Fibroblast of the aortic adventitia (primary cell): ENCODE results near the gene CWF19L2. TPM values are rescaled to one million over a fixed set of nuclear protein-coding genes. Genes with fewer than 3 reads are reported as not detected.

Source experiments
- DNase-seq: peaks from one replicate; pipeline ENCODE4 v3.0.0-alpha.2; 2010; ENCODE audit warnings: low read depth
- H3K4me3 ChIP-seq: 2 replicates; pipeline ENCODE4 v1.5.1; 2011; ENCODE audit warnings: low read depth, mild to moderate bottlenecking, control low read depth, low read length, moderate library complexity
- CTCF ChIP-seq: IDR thresholded peaks from 2 replicates; pipeline ENCODE4 v1.5.1; 2011; ENCODE audit warnings: mild to moderate bottlenecking, low read length, control low read depth, inconsistent platforms; ENCODE audit not compliant: insufficient read depth
- total RNA-seq: library from RNA; depleted of rRNA; stranded (reverse); fragments of >200 nt; gene quantifications from 2 replicates; pipeline ENCODE4 v1.2.3, GENCODE V29; 2012; ENCODE audit warnings: low replicate concordance

The CWF19L2 gene
- total RNA-seq, 1 donor: 15.1 TPM

- no peak for DNase-seq
- no peak overlapping the region for H3K4me3 ChIP-seq
- no peak for TF ChIP-seq CTCF
Observed at GRCh38 chr11:107439586-107440167, 17.9 kb downstream of the CWF19L2 start.

- no peak for DNase-seq
- no peak overlapping the region for H3K4me3 ChIP-seq
- TF ChIP-seq CTCF: no peak
Observed at GRCh38 chr11:107438148-107438547, 19.5 kb downstream of the CWF19L2 start.

- DNase-seq: no peak
- TF ChIP-seq CTCF: no peak
- no peak overlapping the region for H3K4me3 ChIP-seq
Observed at GRCh38 chr11:107430525-107430924, 27.1 kb downstream of the CWF19L2 start.

GRCh38 chr11:107427569-107428180 is 29.9 kb downstream of the CWF19L2 start:
- no peak for DNase-seq
- TF ChIP-seq CTCF: no peak
- H3K4me3 ChIP-seq: no peak overlapping the region

- no peak overlapping the region for H3K4me3 ChIP-seq
- TF ChIP-seq CTCF: no peak
- no peak for DNase-seq
Observed at GRCh38 chr11:107413352-107413751, 44.3 kb downstream of the CWF19L2 start.

- no peak for DNase-seq
- no peak overlapping the region for H3K4me3 ChIP-seq
- TF ChIP-seq CTCF: no peak
Observed at GRCh38 chr11:107408762-107409211, 48.8 kb downstream of the CWF19L2 start.
